ENCODE results near the gene JAG1.

DNA sequence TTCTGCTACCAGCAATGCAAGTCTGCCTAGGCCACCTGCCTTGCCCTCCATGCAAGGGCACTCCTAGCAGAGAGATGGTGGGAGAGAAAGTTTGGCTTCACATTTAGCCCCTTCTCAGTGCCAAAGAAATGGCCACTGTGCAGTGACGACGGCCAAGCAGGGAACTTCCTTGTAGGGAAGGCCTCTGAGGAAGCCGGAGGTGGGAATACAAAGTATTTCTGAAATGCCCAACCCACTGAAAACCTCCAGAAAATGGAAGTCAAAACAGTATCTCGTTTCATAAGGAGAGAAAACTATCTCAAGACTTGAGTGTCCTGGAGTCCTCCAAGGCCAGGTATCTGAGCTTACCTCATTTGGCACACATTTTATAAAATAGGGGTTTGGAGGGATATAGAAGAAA is 42.7 kb downstream of the JAG1 start:
- TF ChIP-seq, protein P1, sequence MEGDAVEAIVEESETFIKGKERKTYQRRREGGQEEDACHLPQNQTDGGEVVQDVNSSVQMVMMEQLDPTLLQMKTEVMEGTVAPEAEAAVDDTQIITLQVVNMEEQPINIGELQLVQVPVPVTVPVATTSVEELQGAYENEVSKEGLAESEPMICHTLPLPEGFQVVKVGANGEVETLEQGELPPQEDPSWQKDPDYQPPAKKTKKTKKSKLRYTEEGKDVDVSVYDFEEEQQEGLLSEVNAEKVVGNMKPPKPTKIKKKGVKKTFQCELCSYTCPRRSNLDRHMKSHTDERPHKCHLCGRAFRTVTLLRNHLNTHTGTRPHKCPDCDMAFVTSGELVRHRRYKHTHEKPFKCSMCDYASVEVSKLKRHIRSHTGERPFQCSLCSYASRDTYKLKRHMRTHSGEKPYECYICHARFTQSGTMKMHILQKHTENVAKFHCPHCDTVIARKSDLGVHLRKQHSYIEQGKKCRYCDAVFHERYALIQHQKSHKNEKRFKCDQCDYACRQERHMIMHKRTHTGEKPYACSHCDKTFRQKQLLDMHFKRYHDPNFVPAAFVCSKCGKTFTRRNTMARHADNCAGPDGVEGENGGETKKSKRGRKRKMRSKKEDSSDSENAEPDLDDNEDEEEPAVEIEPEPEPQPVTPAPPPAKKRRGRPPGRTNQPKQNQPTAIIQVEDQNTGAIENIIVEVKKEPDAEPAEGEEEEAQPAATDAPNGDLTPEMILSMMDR (IDR thresholded peaks at IDR 0.05; ENCODE audit: low read depth, low read length), result no peak
- TF ChIP-seq EZH2phosphoT487 (IDR thresholded peaks at IDR 0.05; ENCODE audit: low read depth), result no peak
